GM12874 (cell line): ENCODE results near the gene PRR14L.

Source experiments
- CTCF ChIP-seq: IDR thresholded peaks from 2 replicates; pipeline ENCODE4 v1.5.1; 2011; ENCODE audit warnings: low read depth, mild to moderate bottlenecking, control low read depth, low read length, moderate library complexity; ENCODE audit not compliant: insufficient read depth

The PRR14L gene

DNA sequence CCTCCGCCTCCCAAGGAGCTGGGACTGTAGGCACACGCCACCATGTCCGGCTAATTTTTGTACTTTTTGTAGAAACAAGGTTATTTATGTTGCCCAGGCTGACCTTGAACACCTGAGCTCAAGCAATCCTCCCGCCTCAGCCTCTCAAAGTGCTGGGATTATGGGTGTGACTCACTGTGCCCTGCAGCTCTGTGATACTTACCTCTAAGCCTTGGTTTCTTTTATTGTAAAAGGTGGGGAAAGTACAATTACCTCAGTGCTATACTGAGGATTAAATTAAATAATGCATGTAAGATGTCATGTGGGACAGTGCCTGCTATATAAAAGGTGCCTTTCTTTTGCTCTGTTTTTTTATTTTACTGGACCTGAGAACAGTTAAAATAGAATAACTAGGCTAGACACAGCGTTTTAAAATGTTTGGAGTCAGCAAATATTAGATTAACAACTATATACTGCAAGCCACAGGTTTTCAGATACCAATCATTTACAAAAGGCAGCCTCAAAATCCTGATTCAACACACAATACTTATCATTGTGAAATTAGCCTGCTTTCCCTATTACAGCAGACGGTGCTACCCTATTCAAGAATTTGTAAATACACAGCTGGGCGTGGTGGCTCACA lies 30.0 kb downstream of the PRR14L start:
- TF ChIP-seq CTCF = no peak

DNA sequence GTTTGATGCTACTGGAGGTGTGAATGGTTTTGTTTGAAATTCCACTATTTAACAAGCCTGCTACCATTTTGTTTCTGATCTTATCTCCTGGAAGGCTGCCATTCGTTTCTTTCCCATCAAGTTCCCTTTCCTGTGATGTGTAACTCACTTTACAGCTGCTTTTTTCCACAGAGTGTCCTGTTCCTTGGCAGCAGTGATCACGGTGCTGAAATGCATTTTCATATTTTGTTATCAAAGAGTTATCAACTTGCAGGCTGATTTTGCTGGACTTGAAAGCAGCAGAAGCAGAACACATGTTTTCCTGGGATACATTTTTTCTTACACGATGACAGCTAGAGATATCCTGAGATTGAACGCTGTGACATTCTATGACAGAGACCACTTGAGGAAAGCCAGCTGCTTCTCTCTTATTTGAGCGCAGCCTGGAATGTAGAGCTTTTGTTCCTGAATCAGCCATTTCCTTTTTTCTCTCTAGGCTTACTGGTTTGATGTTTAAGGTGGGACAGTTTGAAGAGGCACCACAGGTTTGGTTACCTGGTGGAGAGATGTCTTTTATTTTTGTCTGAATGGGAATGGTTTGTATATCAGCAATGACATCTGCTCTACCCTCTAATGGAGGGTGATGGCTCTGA lies 34.7 kb downstream of the PRR14L start:
- no peak for TF ChIP-seq CTCF

DNA sequence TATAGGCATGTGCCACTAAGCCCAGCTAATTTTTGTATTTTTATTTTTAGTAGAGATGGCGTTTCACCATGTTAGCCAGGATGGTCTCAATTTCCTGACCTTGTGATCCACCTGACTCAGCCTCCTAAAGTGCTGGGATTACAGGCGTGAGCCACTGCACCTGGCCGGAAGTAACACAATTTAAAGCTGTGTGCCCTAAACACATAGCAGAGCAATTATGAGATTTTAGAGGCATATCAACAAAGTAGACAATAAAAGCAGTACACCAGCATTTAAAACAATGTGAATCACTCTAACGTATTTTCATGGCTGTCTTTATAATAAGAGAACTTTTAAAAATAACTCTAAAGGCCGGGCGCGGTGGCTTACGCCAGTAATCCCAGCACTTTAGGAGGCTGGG lies 42.4 kb downstream of the PRR14L start:
- no peak for TF ChIP-seq CTCF

- no peak for TF ChIP-seq CTCF
These were observed 54.5 kb downstream of the PRR14L start for GRCh38 chr22:31695423-31695822.

- no peak for TF ChIP-seq CTCF
These were observed 57.6 kb downstream of the PRR14L start for GRCh38 chr22:31692186-31692886.

DNA sequence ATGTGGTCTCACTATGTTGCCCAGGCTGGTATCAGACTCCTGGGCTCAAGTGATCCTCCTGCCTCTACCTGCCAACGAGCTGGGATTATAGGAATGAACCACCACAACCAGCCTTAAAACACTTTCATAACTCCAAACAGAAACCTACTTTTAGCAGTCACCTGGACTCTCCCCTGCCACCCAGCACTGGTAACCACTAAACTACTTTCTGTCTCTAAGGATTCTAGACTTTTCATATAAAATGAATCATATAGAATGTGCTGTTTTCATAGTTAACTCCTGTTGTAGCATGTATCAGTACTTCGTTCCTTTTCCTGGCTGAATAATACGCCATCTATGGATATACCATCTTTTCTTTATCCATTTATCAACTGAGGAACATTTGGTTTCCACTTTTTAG lies 58.5 kb downstream of the PRR14L start:
- TF ChIP-seq CTCF = no peak

DNA sequence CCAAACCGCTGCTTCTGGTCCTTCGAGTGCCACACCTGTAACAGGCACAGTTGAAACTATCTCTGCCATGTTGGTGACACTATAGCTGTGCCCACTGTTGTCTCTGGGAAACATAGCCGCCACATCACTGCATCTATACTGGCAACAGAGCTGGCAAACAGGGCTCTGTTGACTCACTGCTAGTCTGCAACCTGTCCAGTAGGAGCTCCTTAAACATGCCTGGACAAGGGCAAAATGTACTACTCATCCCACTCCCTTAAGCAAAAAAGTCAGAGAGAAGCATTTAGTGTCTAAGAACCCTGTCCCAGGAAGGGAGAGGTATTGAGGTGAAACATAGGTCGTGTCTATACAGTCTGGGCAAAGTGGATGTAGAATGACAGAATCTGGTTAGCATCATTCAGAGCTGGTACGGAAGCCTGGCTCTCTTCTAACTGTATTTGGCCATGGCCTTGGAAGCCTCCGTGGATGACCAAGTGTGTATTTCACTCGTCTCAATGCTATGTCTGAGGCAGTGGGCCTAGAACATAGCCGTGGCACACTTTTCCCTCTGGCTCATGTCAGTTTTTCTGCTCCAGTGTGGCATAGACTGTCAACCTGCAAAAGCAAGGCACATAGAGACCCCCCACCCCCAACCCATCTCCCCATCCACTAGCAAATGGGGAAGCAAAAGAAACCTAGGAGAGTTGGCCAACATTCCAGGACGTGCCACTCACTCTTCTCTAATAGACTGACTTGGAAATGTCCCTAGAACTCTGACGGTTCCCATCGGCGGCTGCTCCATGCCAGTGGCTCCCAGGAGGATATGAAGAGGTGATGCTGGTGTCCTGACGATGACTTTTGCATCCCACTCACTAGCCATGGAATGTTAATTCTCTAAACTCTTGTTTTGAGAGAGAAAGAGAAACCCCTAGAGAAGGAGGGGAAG lies 66.5 kb downstream of the PRR14L start:
- no peak for TF ChIP-seq CTCF
